ENCODE measurements around the gene BUB3. TPM values are rescaled to one million over a fixed set of nuclear protein-coding genes. Genes with fewer than 3 reads are reported as not detected.
A peak's percentile ranks its signal among the peaks of the same experiment; 100 is the strongest.
"Not testable (repeated sequence)": the region's sequence is repeated elsewhere in the genome, so short reads cannot be mapped to it uniquely, and the experiment has no call there.

BUB3 gene
- polyA plus RNA-seq, 3 donors from 2014 or later = 203 to 348 (median 203) TPM

DNA sequence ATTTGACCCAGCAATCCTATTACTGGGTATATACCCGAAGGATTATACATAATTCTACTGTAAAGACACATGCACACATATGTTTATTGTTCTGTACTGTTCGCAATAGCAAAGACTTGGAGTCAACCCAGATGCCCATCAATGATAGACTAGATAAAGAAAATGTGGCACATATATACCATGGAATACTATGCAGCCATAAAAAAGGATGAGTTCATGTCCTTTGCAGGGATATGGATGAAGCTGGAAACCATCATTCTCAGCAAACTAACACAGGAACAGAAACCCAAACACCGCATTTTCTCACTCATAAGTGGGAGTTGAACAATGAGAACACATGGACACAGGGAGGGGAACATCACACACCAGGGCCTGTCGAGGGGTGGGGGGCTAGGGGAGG is 24.2 kb downstream of the BUB3 start:
- peaks cover 24 to 43% (median 35%) of the 10 kb centered on the region in 3 donors for H3K36me3 Mint-ChIP-seq
- peaks cover 3 to 21% of the 10 kb centered on the region in 2 donors for H3K4me1 Mint-ChIP-seq

DNA sequence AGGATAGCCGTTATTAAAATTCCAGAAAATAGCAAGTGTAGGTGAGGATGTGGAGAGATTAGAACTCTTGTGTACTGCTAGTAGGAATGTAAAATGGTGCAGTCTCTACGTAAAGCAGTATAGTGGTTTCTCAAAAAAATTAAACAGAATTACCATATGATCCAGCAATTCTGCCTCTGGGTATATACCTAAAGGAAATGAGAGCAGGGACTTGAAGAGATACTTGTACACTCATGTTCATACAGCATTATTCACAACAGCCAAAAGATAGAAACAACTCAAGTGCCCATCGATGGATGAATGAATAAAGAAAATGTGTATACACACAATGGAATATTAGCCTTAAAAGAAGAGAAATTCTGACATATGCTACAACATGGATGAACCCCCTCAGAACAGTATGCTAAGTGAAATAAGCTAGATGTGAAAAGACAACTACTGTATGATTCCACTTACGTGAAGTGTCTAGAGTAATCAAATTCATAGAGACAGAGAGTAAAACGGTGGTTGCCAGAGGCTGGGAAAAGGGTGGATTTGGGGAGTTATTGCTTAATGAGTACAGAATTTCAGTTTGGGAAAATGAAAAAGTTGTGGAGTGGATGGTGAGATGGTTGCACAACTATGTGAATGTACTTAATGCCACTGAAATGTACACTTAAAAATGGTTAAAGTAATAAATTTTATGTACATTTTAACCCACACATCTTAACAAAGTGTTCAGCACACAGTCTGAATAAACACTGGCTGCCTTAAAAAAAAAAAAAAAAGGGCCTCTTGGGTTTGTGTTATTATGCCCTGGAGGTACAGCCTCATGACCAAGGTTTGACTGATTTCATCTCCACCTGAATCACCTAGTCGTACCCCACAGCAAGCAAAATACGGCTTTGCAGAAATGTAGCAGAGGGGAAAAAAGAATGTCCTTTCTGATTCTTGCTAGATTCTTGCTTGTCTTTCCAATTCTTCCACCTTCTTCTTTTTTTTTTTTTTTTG is 26.2 kb downstream of the BUB3 start:
- Mint-ChIP-seq H3K4me1 (peaks cover 0 to 5% of the 10 kb centered on the region in 2 donors), H3K27ac (peak overlapping the region in 1 of 6 donors; percentile 12), H3K4me3 (no peak overlapping the region), H3K27me3 (ENCODE audit: low read depth in 3 of 3) (peaks cover 0 to 2% (median 0%) of the 10 kb centered on the region in 3 donors), H3K9me3 (peaks cover 2 to 20% (median 14%) of the 10 kb centered on the region in 6 donors), H3K36me3 (peaks cover 37 to 56% (median 50%) of the 10 kb centered on the region in 3 donors)
- no peak for DNase-seq

More for the DNA sequence above, 24.2 kb downstream of the BUB3 start:
- not testable (repeated sequence) for DNase-seq; H3K27me3 Mint-ChIP-seq (ENCODE audit: low read depth in 3 of 3); H3K4me3 Mint-ChIP-seq; H3K9me3 Mint-ChIP-seq; H3K27ac Mint-ChIP-seq

- Mint-ChIP-seq H3K27me3 (ENCODE audit: low read depth in 3 of 3) (peaks cover 0 to 2% (median 0%) of the 10 kb centered on the region in 3 donors), H3K27ac (no peak overlapping the region), H3K36me3 (peaks cover 31 to 53% (median 52%) of the 10 kb centered on the region in 3 donors), H3K9me3 (peaks cover 2 to 23% (median 14%) of the 10 kb centered on the region in 6 donors), H3K4me3 (no peak overlapping the region), H3K4me1 (no peaks in the 10 kb centered on the region)
- no peak for DNase-seq
Observed at GRCh38 chr10:123183724-123184123, 29.5 kb downstream of the BUB3 start.

- Mint-ChIP-seq H3K36me3 (peaks cover 43 to 68% (median 61%) of the 10 kb centered on the region in 3 donors), H3K27ac (no peak overlapping the region), H3K27me3 (ENCODE audit: low read depth in 3 of 3) (peaks cover 0 to 2% (median 0%) of the 10 kb centered on the region in 3 donors), H3K4me3 (no peak overlapping the region), H3K4me1 (no peaks in the 10 kb centered on the region), H3K9me3 (peaks cover 2 to 23% (median 14%) of the 10 kb centered on the region in 6 donors)
- no peak for DNase-seq
Observed at GRCh38 chr10:123187781-123188180, 33.6 kb downstream of the BUB3 start.

DNA sequence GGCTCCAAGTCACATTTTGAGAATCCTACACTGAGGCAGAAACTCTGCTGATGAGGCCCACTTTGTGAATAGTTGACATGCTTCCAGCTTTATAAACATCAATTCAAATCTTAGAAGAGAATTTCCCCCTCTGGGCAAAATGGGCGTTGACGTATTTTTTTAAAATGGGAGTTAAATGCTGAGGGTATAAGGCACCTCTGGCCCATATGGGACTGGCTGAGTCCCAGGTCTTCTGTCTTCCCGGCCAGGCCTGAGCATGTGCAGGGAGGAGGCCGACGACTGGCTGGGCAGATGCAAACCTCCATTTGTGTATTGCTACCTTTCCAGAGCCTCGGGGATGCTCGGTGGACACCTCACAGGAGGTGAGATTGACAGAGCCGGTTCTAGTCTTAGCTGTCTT is 37.7 kb downstream of the BUB3 start:
- DNase-seq = no peak
- Mint-ChIP-seq H3K4me3 (no peak overlapping the region), H3K36me3 (peaks cover 16 to 34% (median 25%) of the 10 kb centered on the region in 3 donors), H3K9me3 (no peaks in the 10 kb centered on the region), H3K27ac (no peak overlapping the region), H3K4me1 (no peaks in the 10 kb centered on the region), H3K27me3 (ENCODE audit: low read depth in 3 of 3) (no peaks in the 10 kb centered on the region)

DNA sequence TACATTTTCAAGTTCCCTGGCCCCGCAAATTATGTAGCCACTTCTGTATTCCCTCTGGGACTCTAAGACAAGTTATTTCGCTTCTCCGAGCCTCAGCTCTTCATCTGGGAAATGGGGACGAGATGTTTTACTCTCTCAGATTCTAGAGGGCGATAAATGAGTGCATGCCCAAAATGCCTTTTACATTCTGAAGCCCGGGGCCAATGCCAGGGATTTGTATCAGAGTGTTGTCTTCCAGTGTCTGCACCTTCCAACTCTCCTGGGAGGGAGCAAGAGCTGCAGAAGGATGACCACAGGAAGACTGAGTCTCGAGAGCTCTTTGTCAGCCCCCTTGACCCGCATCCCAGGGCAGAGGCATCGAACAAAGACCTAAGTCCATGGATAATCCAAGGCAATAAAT is 39.9 kb downstream of the BUB3 start:
- H3K27me3 Mint-ChIP-seq (ENCODE audit: low read depth in 3 of 3) = no peaks in the 10 kb centered on the region
- H3K27ac Mint-ChIP-seq = no peak overlapping the region
- H3K36me3 Mint-ChIP-seq = peaks cover 16 to 25% (median 20%) of the 10 kb centered on the region in 3 donors
- no peak overlapping the region for H3K4me3 Mint-ChIP-seq
- DNase-seq = no peak
- H3K9me3 Mint-ChIP-seq = no peaks in the 10 kb centered on the region
- no peaks in the 10 kb centered on the region for H3K4me1 Mint-ChIP-seq

- H3K27me3 Mint-ChIP-seq (ENCODE audit: low read depth in 3 of 3) = peaks cover 0 to 2% (median 0%) of the 10 kb centered on the region in 3 donors
- no peak overlapping the region for H3K27ac Mint-ChIP-seq
- peaks cover 3 to 9% (median 3%) of the 10 kb centered on the region in 3 donors for H3K36me3 Mint-ChIP-seq
- peaks cover 9 to 11% of the 10 kb centered on the region in 2 donors for H3K4me1 Mint-ChIP-seq
- H3K4me3 Mint-ChIP-seq = no peak overlapping the region
- DNase-seq = no peak
- no peaks in the 10 kb centered on the region for H3K9me3 Mint-ChIP-seq
Observed at GRCh38 chr10:123200531-123200930, 46.3 kb downstream of the BUB3 start.

DNA sequence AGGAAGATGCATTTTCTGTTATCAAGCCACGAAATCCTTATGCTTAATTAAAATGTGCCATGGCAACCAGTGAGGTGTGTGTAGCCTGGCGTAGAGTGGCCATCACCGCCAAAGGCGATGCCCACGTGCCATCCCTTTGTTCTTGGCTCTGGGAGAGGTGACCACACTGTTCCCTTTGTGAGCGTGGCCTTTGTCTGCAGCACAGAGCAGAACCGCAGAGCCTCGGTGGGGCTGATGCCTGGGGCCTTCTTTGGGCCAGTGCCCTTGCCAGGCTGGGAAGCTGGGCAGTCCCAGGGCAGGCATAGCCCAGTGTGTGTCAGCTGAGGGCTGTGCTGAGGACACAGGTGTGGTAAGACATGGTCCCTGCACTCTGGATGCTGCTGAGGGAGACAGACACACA is 48.3 kb downstream of the BUB3 start:
- no peak overlapping the region for H3K27ac Mint-ChIP-seq
- peaks cover 0 to 3% (median 0%) of the 10 kb centered on the region in 6 donors for H3K9me3 Mint-ChIP-seq
- no peak for DNase-seq
- no peak overlapping the region for H3K4me3 Mint-ChIP-seq
- H3K36me3 Mint-ChIP-seq = peaks cover 6 to 13% (median 9%) of the 10 kb centered on the region in 3 donors
- H3K27me3 Mint-ChIP-seq (ENCODE audit: low read depth in 3 of 3) = peaks cover 0 to 2% (median 0%) of the 10 kb centered on the region in 3 donors
- H3K4me1 Mint-ChIP-seq = peaks cover 19 to 24% of the 10 kb centered on the region in 2 donors

GRCh38 chr10:123203393-123204126 is 49.4 kb downstream of the BUB3 start:
- H3K4me1 Mint-ChIP-seq = peaks cover 19 to 24% of the 10 kb centered on the region in 2 donors
- no peak overlapping the region for H3K27ac Mint-ChIP-seq

GRCh38 chr10:123204127-123204461 is 49.9 kb downstream of the BUB3 start:
- H3K4me1 Mint-ChIP-seq = peaks cover 19 to 24% of the 10 kb centered on the region in 2 donors
- H3K36me3 Mint-ChIP-seq = peaks cover 15 to 24% (median 20%) of the 10 kb centered on the region in 3 donors
- H3K9me3 Mint-ChIP-seq = peaks cover 7 to 14% (median 9%) of the 10 kb centered on the region in 6 donors
- H3K4me3 Mint-ChIP-seq = no peak overlapping the region
- no peak for DNase-seq
- H3K27ac Mint-ChIP-seq = no peak overlapping the region
- peaks cover 0 to 2% (median 0%) of the 10 kb centered on the region in 3 donors for H3K27me3 Mint-ChIP-seq (ENCODE audit: low read depth in 3 of 3)

More at GRCh38 chr10:123203393-123204126, 49.4 kb downstream of the BUB3 start:
- DNase-seq = no peak
- peaks cover 0 to 2% (median 0%) of the 10 kb centered on the region in 3 donors for H3K27me3 Mint-ChIP-seq (ENCODE audit: low read depth in 3 of 3)
- peaks cover 15 to 24% (median 18%) of the 10 kb centered on the region in 3 donors for H3K36me3 Mint-ChIP-seq
- no peak overlapping the region for H3K4me3 Mint-ChIP-seq
- H3K9me3 Mint-ChIP-seq = peaks cover 7 to 14% (median 9%) of the 10 kb centered on the region in 6 donors

DNA sequence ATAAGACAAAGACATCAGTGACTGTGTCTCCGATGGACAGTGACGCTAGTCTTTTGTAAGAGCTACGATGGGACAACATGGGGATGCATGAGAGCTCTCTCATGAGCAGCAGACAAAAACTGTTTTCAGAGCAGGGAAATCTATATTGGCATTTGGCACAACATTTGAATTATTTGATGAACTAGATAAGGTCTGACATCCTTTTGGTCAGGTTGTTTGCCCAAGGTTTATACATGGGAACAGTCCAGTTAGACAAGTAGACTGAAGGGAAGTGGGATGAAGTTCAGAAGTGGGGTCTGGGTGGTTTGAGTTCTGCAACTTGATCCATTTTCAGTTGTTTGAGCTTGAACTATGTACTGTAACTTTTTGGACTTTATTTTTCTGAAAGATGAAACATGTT is 50.8 kb downstream of the BUB3 start:
- Mint-ChIP-seq H3K36me3 (peaks cover 18 to 31% (median 27%) of the 10 kb centered on the region in 3 donors), H3K27ac (peak overlapping the region in 1 of 6 donors; percentile 26)
- no peak for DNase-seq

GRCh38 chr10:123212063-123212462 is 57.9 kb downstream of the BUB3 start:
- H3K36me3 Mint-ChIP-seq = peaks cover 33 to 45% (median 45%) of the 10 kb centered on the region in 3 donors
- H3K27ac Mint-ChIP-seq = no peak overlapping the region
- H3K4me1 Mint-ChIP-seq = no peaks in the 10 kb centered on the region
- no peak overlapping the region for H3K4me3 Mint-ChIP-seq
- no peak for DNase-seq
- no peaks in the 10 kb centered on the region for H3K27me3 Mint-ChIP-seq (ENCODE audit: low read depth in 3 of 3)
- H3K9me3 Mint-ChIP-seq = peaks cover 10 to 24% (median 15%) of the 10 kb centered on the region in 6 donors

More for the DNA sequence above, 50.8 kb downstream of the BUB3 start:
- Mint-ChIP-seq H3K4me1 (peaks cover 19 to 24% of the 10 kb centered on the region in 2 donors), H3K27me3 (ENCODE audit: low read depth in 3 of 3) (peaks cover 0 to 2% (median 0%) of the 10 kb centered on the region in 3 donors), H3K4me3 (no peak overlapping the region), H3K9me3 (peaks cover 7 to 14% (median 9%) of the 10 kb centered on the region in 6 donors)

- no peak for DNase-seq
- Mint-ChIP-seq H3K4me1 (no peaks in the 10 kb centered on the region), H3K27me3 (ENCODE audit: low read depth in 3 of 3) (no peaks in the 10 kb centered on the region), H3K9me3 (peaks cover 9 to 19% (median 14%) of the 10 kb centered on the region in 6 donors), H3K36me3 (peaks cover 30 to 47% (median 42%) of the 10 kb centered on the region in 3 donors), H3K27ac (no peak overlapping the region), H3K4me3 (no peak overlapping the region)
Observed at GRCh38 chr10:123212640-123213039, 58.4 kb downstream of the BUB3 start.
